Hepatocyte (in vitro differentiated cells): Measurements from ENCODE around the gene KIFC3. TPM values are rescaled to one million over a fixed set of nuclear protein-coding genes. Genes with fewer than 3 reads are reported as not detected.
"Not testable (repeated sequence)": the region's sequence is repeated elsewhere in the genome, so short reads cannot be mapped to it uniquely, and the experiment has no call there.

Source experiments
- DNase-seq: peaks from one replicate; pipeline ENCODE4 v3.0.0-alpha.2; 2016; ENCODE audit warnings: low spot score
- H2AFZ ChIP-seq: fragments of 200-600 bp; sonication (generic); 2 replicates; pipeline ENCODE4 v1.6.0; 2016; ENCODE audit warnings: antibody characterized with exemption, mild to moderate bottlenecking
- H3K27ac ChIP-seq: fragments of 200-600 bp; sonication (generic); 2 replicates; pipeline ENCODE4 v1.5.1; 2016; ENCODE audit warnings: mild to moderate bottlenecking
- H3K27me3 ChIP-seq: fragments of 200-600 bp; sonication (generic); 2 replicates; pipeline ENCODE4 v1.6.1; 2016
- H3K36me3 ChIP-seq: fragments of 200-600 bp; sonication (generic); replicated peaks from 2 replicates; pipeline ENCODE4 v1.5.1; 2016; ENCODE audit warnings: low read depth; ENCODE audit not compliant: insufficient read depth
- H3K4me1 ChIP-seq: fragments of 200-600 bp; sonication (generic); 2 replicates; pipeline ENCODE4 v1.5.1; 2016; ENCODE audit warnings: mild to moderate bottlenecking, moderate library complexity; ENCODE audit not compliant: insufficient read depth
- H3K4me2 ChIP-seq: fragments of 200-600 bp; sonication (generic); 2 replicates; pipeline ENCODE4 v1.6.0; 2016
- H3K4me3 ChIP-seq: fragments of 200-600 bp; sonication (generic); 2 replicates; pipeline ENCODE4 v1.5.1; 2016; ENCODE audit warnings: mild to moderate bottlenecking
- H3K79me2 ChIP-seq: fragments of 200-600 bp; sonication (generic); 2 replicates; pipeline ENCODE4 v1.6.0; 2017; ENCODE audit warnings: mild to moderate bottlenecking
- H3K9me2 ChIP-seq: fragments of 200-600 bp; sonication (generic); replicated peaks from 2 replicates; pipeline ENCODE4 v1.6.0; 2017; ENCODE audit warnings: mild to moderate bottlenecking; ENCODE audit not compliant: insufficient read depth
- H3K9me3 ChIP-seq: fragments of 200-600 bp; sonication (generic); 2 replicates; pipeline ENCODE4 v1.5.1; 2016; ENCODE audit warnings: low read depth, mild to moderate bottlenecking
- H4K20me1 ChIP-seq: fragments of 200-600 bp; sonication (generic); 2 replicates; pipeline ENCODE4 v1.6.0; 2016; ENCODE audit warnings: mild to moderate bottlenecking; ENCODE audit not compliant: insufficient read depth, poor library complexity, severe bottlenecking
- EZH2 ChIP-seq: fragments of 200-600 bp; sonication (generic); IDR thresholded peaks from 2 replicates; pipeline ENCODE4 v1.6.1; 2016; ENCODE audit warnings: antibody characterized with exemption, mild to moderate bottlenecking, borderline replicate concordance
- EZH2phosphoT487 ChIP-seq: fragments of 200-600 bp; sonication (generic); IDR thresholded peaks from one replicate; pipeline ENCODE4 v1.6.1; 2018; ENCODE audit warnings: antibody characterized with exemption, mild to moderate bottlenecking, low read depth, moderate library complexity; ENCODE audit not compliant: unreplicated experiment, severe bottlenecking
- WGBS: methylation state at CpG from one replicate; pipeline ENCODE4 v1.1.6; 2016; ENCODE audit warnings: low lambda C conversion rate; ENCODE audit errors: missing lambda C conversion rate; 5-methylcytosine and 5-hydroxymethylcytosine counted together
- polyA plus RNA-seq: library from polyadenylated mRNA; unstranded; fragments of >200 nt; fragmentation: Nextera tagmentation; extraction: Ambion mirVana; gene quantifications from 2 replicates; pipeline ENCODE4 v1.2.1, GENCODE V29; 2016
- total RNA-seq: library from RNA; depleted of rRNA; stranded (reverse); fragments of >200 nt; gene quantifications from 2 replicates; pipeline ENCODE4 v1.2.3, GENCODE V29; 2014
- TF ChIP-seq, protein P1 (sequence below): fragments of 200-600 bp; sonication (generic); IDR thresholded peaks from 2 replicates; pipeline ENCODE4 v1.5.1; 2016; ENCODE audit warnings: antibody characterized with exemption, mild to moderate bottlenecking; ENCODE audit not compliant: poor library complexity

KIFC3 gene
- total and polyA plus RNA-seq, 2 experiments from 2014 or later, result 49.7 to 55.3 TPM

DNA sequence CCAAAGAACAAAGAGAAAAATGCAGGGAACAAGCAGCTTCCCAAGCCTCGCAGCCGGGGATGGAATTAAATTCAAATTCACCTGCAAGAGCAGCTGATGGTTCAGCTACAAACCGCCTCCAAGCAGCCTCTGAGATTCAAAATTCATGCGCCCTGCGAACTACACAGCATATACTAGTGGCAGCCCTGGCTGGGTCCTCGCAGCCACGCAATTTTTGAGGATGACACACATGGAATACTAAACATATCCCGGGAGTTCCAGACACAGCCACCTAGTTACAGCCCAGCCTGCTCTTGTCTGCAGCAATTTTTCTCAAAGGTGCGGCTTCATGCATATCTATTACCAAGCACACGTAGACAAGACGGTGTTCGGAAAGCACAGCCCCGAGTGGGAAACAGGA lies 35.9 kb upstream of the KIFC3 start:
- Histone ChIP-seq H3K79me2 (no peaks in the 10 kb centered on the region), H4K20me1 (no peaks in the 10 kb centered on the region), H3K9me3 (no peaks in the 10 kb centered on the region), H3K27me3 (no peaks in the 10 kb centered on the region), H3K9me2 (no peaks in the 10 kb centered on the region), H3K4me1 (no peaks in the 10 kb centered on the region), H2AFZ (no peak overlapping the region), H3K4me2 (no peak overlapping the region), H3K36me3 (no peaks in the 10 kb centered on the region), H3K27ac (no peak overlapping the region), H3K4me3 (no peak overlapping the region)
- 86% methylated on average over 13 of the region's 13 CpGs for WGBS
- DNase-seq, result no peak
- TF ChIP-seq EZH2 (no peak), EZH2phosphoT487 (no peak)
- TF ChIP-seq, protein P1, sequence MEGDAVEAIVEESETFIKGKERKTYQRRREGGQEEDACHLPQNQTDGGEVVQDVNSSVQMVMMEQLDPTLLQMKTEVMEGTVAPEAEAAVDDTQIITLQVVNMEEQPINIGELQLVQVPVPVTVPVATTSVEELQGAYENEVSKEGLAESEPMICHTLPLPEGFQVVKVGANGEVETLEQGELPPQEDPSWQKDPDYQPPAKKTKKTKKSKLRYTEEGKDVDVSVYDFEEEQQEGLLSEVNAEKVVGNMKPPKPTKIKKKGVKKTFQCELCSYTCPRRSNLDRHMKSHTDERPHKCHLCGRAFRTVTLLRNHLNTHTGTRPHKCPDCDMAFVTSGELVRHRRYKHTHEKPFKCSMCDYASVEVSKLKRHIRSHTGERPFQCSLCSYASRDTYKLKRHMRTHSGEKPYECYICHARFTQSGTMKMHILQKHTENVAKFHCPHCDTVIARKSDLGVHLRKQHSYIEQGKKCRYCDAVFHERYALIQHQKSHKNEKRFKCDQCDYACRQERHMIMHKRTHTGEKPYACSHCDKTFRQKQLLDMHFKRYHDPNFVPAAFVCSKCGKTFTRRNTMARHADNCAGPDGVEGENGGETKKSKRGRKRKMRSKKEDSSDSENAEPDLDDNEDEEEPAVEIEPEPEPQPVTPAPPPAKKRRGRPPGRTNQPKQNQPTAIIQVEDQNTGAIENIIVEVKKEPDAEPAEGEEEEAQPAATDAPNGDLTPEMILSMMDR, result no peak

DNA sequence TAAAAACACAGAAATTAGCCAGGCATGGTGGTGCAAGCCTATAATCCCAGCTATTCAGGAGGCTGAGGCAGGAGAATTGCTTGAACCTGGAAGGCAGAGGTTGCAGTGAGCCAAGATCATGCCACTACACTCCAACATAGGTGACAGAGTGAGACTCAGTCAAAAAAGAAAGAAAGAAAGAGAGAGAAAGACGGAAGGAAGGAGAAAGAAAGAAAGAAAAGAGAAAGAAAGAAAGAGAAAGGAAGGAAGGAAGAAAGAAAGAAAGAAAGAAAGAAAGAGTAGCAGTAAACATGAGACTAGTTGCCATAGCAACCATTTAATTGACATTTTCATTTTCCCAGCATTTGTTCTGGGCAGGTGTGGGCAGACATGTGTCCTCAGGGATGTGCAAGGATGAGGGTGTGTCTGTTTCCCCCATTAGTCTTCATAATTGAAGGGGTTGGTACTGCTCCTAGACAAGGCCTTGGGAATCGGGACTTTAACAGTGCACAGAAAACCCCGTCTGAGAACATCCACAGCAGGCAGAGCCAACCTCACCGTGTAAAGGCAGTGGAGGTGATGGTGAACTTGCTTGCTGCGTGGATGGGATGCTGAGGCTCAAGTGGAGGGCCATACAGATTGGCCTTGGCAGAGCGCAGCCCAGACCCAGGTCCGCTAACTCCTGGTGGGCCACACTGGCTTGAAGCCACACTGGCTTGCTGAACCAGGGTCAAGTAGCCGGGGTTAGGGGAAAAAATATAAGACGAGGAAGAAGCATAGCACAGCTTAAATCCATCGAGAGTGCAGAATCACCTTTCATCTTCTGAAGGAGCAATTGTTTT lies 35.2 kb upstream of the KIFC3 start:
- 83% methylated on average over 10 of the region's 10 CpGs for WGBS
- H3K4me1 ChIP-seq, result no peaks in the 10 kb centered on the region

DNA sequence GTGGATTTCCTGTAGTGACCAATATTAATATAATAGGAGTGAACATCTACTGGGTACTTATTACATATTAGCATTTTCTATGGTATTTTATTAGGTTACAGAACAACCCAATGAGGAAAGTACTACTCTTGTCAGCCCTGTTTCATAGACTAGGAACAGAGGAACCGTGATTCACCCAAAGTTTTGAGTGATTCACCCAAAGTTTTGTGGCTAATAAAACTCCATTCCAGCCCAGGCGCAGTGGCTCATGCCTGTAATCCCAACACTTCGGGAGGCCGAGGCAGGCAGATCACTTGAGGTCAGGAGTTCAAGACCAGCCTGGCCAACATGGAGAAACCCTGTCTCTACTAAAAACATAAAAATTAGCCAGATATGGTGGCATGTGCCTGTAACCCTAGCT lies 33.1 kb upstream of the KIFC3 start:
- H3K4me3 ChIP-seq, H4K20me1 ChIP-seq, H3K9me2 ChIP-seq, H2AFZ ChIP-seq, H3K4me2 ChIP-seq, H3K27me3 ChIP-seq, H3K36me3 ChIP-seq, H3K4me1 ChIP-seq, H3K79me2 ChIP-seq, H3K27ac ChIP-seq, H3K9me3 ChIP-seq, DNase-seq: not testable (repeated sequence)
- WGBS, result 98% methylated on average over 4 of the region's 4 CpGs

More for the DNA sequence above, 35.2 kb upstream of the KIFC3 start:
- no peak for TF ChIP-seq EZH2phosphoT487
- TF ChIP-seq EZH2, result no peak
- TF ChIP-seq, protein P1, result no peak
- H3K9me3 ChIP-seq, result no peaks in the 10 kb centered on the region
- H2AFZ ChIP-seq, result no peak overlapping the region
- no peak for DNase-seq
- H3K4me2 ChIP-seq, result no peak overlapping the region
- no peak overlapping the region for H3K27ac ChIP-seq
- no peaks in the 10 kb centered on the region for H3K9me2 ChIP-seq
- no peaks in the 10 kb centered on the region for H3K27me3 ChIP-seq
- H3K79me2 ChIP-seq, result no peaks in the 10 kb centered on the region
- H4K20me1 ChIP-seq, result no peaks in the 10 kb centered on the region
- H3K4me3 ChIP-seq, result no peak overlapping the region
- H3K36me3 ChIP-seq, result no peaks in the 10 kb centered on the region

DNA sequence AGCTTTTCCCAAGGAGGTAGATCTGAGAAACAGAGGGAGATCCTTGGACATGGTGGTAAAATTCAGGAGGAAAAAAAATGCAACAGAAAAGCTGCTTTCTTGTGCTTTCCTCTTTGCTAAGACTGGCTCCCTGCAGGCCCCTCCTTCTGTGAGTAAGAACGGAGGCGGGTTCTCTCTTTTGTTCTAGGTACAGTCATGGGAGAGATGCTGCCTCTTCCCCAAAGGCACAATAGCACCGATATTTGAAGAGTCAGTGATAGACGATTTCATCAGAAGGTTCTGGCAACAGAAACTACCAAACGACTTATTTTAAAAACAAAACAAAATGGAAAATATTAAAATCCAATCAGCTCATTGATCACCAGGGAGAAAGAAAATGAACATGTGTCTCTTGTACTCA lies 32.6 kb upstream of the KIFC3 start:
- H3K4me3 ChIP-seq, result no peak overlapping the region
- no peaks in the 10 kb centered on the region for H3K36me3 ChIP-seq
- no peaks in the 10 kb centered on the region for H3K9me2 ChIP-seq
- no peak overlapping the region for H2AFZ ChIP-seq
- H3K27me3 ChIP-seq, result no peaks in the 10 kb centered on the region
- H3K27ac ChIP-seq, result no peak overlapping the region
- H4K20me1 ChIP-seq, result no peaks in the 10 kb centered on the region
- H3K79me2 ChIP-seq, result no peaks in the 10 kb centered on the region
- TF ChIP-seq EZH2 (no peak), EZH2phosphoT487 (no peak)
- TF ChIP-seq, protein P1, result no peak
- 62% methylated on average over 5 of the region's 5 CpGs for WGBS
- no peaks in the 10 kb centered on the region for H3K9me3 ChIP-seq
- no peaks in the 10 kb centered on the region for H3K4me1 ChIP-seq
- no peak overlapping the region for H3K4me2 ChIP-seq
- no peak for DNase-seq
